Panc1 (cell line): ENCODE results near the gene TMEM52. TPM values are rescaled to one million over a fixed set of nuclear protein-coding genes. Genes with fewer than 3 reads are reported as not detected.

Source experiments
- ATAC-seq: fragments of 200-7000 bp; cut with Tn5 transposase; 2 replicates; pipeline ENCODE4 v1.9.1; 2020; ENCODE audit warnings: mild to moderate bottlenecking, moderate library complexity
- BruUV-seq: library from RNA; stranded (reverse); fragments of 400-500 nt; replicated peaks from 2 replicates; lab custom pipeline; 2021; lab: Mats Ljungman, UMichigan
- CTCF ChIA-PET: fragments of 300-600 bp; sonication (Branson Sonifier 250); formaldehyde crosslinking; loops from one replicate; lab custom pipeline; 2022; ENCODE audit warnings: antibody characterized with exemption; lab: Charles Lee
- POLR2A ChIA-PET: fragments of 300-600 bp; sonication (Branson Sonifier 250); formaldehyde crosslinking; loops from one replicate; lab custom pipeline; 2022; ENCODE audit warnings: antibody characterized with exemption; lab: Charles Lee
- DNase-seq: peaks from one replicate; pipeline ENCODE4 v3.0.0-alpha.2; 2010; ENCODE audit warnings: low read depth, low spot score
- H3K27ac ChIP-seq: 2 replicates; pipeline ENCODE4 v1.5.1; 2011; ENCODE audit warnings: mild to moderate bottlenecking, low read length, inconsistent platforms
- H3K27me3 ChIP-seq: fragments of 200-500 bp; sonication (Bioruptor generic); 2 replicates; pipeline ENCODE4 v1.6.0; 2014; ENCODE audit warnings: low read length, inconsistent platforms; ENCODE audit not compliant: control insufficient read depth, insufficient read depth
- H3K36me3 ChIP-seq: fragments of 200-500 bp; sonication (Bioruptor generic); 2 replicates; pipeline ENCODE4 v1.5.1; 2014; ENCODE audit warnings: inconsistent platforms, mild to moderate bottlenecking, low read length, moderate library complexity; ENCODE audit not compliant: control insufficient read depth, insufficient read depth
- H3K4me1 ChIP-seq: 2 replicates; pipeline ENCODE4 v1.5.1; 2011; ENCODE audit warnings: inconsistent platforms, mild to moderate bottlenecking, low read length, moderate library complexity; ENCODE audit not compliant: control insufficient read depth, insufficient read depth
- H3K4me3 ChIP-seq, 2 experiments: 2 replicates each; pipeline ENCODE4 v1.5.1; 2011 to 2012; ENCODE audit warnings: low read depth in 2 of 2, low read length in 2 of 2, mild to moderate bottlenecking in 2 of 2, inconsistent platforms in 1 of 2, moderate library complexity in 1 of 2
- H3K9me3 ChIP-seq: fragments of 200-500 bp; sonication (Bioruptor generic); 2 replicates; pipeline ENCODE4 v1.5.1; 2014; ENCODE audit warnings: low read depth, mild to moderate bottlenecking, inconsistent platforms, low read length, moderate library complexity; ENCODE audit not compliant: control insufficient read depth, insufficient read depth
- POLR2AphosphoS5 ChIP-seq: IDR thresholded peaks from 2 replicates; pipeline ENCODE4 v1.6.1; 2012; ENCODE audit warnings: mild to moderate bottlenecking, low read depth, low read length, moderate library complexity
- REST ChIP-seq, 2 experiments: IDR thresholded peaks; 2 replicates each; pipeline ENCODE4 v1.6.1; 2011 to 2012; ENCODE audit warnings: low read depth in 2 of 2, control low read depth in 1 of 2, low read length in 1 of 2, mild to moderate bottlenecking in 1 of 2, moderate library complexity in 1 of 2; ENCODE audit not compliant: insufficient read depth in 1 of 2
- SIN3A ChIP-seq: IDR thresholded peaks from 2 replicates; pipeline ENCODE4 v1.6.1; 2012; ENCODE audit warnings: low read depth, mild to moderate bottlenecking, low read length, moderate library complexity, borderline replicate concordance; ENCODE audit not compliant: insufficient read depth
- TCF7L2 ChIP-seq: IDR thresholded peaks from 2 replicates; pipeline ENCODE4 v1.6.1; 2011; ENCODE audit warnings: mild to moderate bottlenecking, low read depth, low read length, inconsistent platforms
- in situ Hi-C: cut with HindIII; loops from 2 replicates; pipeline ENCODE4 v1.10.0; 2016; ENCODE audit warnings: low sequenced_read_pairs, low pct_unique_long_range_greater_than_20kb
- intact Hi-C: fragments of 100-400 bp; cut with micrococcal nuclease; formaldehyde crosslinking; loops from one replicate; pipeline ENCODE4 v1.10.0; 2022; ENCODE audit not compliant: unreplicated experiment
- total RNA-seq: library from RNA; stranded (reverse); gene quantifications from one replicate; pipeline ENCODE4 v1.2.1, GENCODE V29; 2021; ENCODE audit not compliant: unreplicated experiment
- TF ChIP-seq, protein P1 (sequence below): fragments of 450-650 bp; IDR thresholded peaks from 2 replicates; pipeline ENCODE4 v1.5.1; 2017; ENCODE audit warnings: mild to moderate bottlenecking

Gene TMEM52
- total RNA-seq, 1 experiment from 2014 or later = 2.5 TPM

DNA sequence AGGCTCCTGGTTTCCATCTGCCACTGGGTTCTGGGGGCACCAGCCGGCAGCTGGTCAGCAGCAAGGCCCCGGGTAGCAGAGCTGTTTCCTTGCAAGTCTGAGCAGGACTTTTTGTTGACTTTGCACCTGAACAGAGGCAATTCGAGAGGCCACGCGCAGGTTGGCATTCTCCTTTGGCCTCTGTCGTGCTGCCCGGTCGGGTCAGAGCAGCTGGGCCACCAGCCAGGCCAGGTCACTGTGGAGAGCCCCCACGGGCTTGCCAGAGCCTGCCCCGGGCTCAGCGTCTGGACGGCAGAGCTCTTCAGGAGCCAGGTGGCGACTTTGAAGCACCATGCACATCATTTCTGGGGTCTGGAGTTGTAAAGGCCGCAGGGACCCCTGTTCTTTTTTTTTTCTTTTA lies 28.4 kb upstream of the TMEM52 start:
- Histone ChIP-seq H3K36me3 (no peaks in the 10 kb centered on the region), H3K27ac (no peak overlapping the region), H3K4me3 (no peak overlapping the region), H3K9me3 (no peaks in the 10 kb centered on the region), H3K27me3 (no peaks in the 10 kb centered on the region), H3K4me1 (no peaks in the 10 kb centered on the region)
- in situ Hi-C loops = no loop called here
- intact Hi-C loops = no loop called here
- ChIA-PET POLR2A (no interaction called here), CTCF (interaction anchor here (0.6 kb wide), 1 partner anchor 21 kb away, joined by 3 read pairs; no protein-coding TSS in a partner anchor)
- TF ChIP-seq POLR2AphosphoS5 (no peak), TCF7L2 (no peak), SIN3A (no peak), REST (IDR thresholded peaks at IDR 0.05; ENCODE audit: insufficient read depth in 1 of 2, low read depth in 2 of 2, low read length in 1 of 2) (no peak)
- TF ChIP-seq, protein P1, sequence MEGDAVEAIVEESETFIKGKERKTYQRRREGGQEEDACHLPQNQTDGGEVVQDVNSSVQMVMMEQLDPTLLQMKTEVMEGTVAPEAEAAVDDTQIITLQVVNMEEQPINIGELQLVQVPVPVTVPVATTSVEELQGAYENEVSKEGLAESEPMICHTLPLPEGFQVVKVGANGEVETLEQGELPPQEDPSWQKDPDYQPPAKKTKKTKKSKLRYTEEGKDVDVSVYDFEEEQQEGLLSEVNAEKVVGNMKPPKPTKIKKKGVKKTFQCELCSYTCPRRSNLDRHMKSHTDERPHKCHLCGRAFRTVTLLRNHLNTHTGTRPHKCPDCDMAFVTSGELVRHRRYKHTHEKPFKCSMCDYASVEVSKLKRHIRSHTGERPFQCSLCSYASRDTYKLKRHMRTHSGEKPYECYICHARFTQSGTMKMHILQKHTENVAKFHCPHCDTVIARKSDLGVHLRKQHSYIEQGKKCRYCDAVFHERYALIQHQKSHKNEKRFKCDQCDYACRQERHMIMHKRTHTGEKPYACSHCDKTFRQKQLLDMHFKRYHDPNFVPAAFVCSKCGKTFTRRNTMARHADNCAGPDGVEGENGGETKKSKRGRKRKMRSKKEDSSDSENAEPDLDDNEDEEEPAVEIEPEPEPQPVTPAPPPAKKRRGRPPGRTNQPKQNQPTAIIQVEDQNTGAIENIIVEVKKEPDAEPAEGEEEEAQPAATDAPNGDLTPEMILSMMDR = no peak
- no peak for ATAC-seq
- no peak for DNase-seq
- BruUV-seq = no TSS peak

GRCh38 chr1:1946540-1946939 lies 27.5 kb upstream of the TMEM52 start:
- intact Hi-C loops (no loop called here), in situ Hi-C loops (no loop called here)
- no peak for DNase-seq

More at GRCh38 chr1:1946540-1946939, 27.5 kb upstream of the TMEM52 start:
- ChIA-PET POLR2A (interaction anchor here (1.1 kb wide), 1 partner anchor 98 kb away, joined by 3 read pairs; no protein-coding TSS in a partner anchor), CTCF (no interaction called here)
- ATAC-seq = no peak
- Histone ChIP-seq H3K4me3 (no peak overlapping the region), H3K27ac (no peak overlapping the region), H3K9me3 (no peaks in the 10 kb centered on the region), H3K36me3 (no peaks in the 10 kb centered on the region), H3K27me3 (no peaks in the 10 kb centered on the region), H3K4me1 (no peaks in the 10 kb centered on the region)
- no TSS peak for BruUV-seq
- TF ChIP-seq, protein P1 = no peak
- TF ChIP-seq SIN3A (no peak), REST (IDR thresholded peaks at IDR 0.05; ENCODE audit: insufficient read depth in 1 of 2, low read depth in 2 of 2, low read length in 1 of 2) (no peak)
